ENCODE results near the gene RASAL2.
A peak's percentile ranks its signal among the peaks of the same experiment; 100 is the strongest.

The RASAL2 gene

DNA sequence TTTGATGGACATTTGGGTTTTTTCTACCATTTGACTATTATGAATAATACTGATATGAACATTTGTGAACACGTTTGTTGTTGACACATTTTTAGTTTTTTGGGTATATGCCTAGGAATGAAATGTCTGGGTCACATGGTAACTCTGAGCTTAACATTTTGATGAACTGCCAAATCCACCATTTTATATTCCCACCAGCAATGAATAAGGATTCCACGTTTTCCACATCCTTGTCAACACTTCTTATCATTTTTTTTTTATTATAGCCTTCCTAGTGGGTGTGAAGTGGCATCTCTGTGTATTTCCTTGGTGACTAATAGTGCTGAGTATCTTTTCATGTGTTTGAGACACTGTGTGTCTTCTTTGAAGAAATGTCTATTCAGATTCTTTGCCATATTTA, 67.6 kb downstream of the RASAL2 start:
- H3K79me2 ChIP-seq (ENCODE audit: control insufficient read depth, insufficient read depth, low read length, unreplicated experiment), result peaks cover 69% of the 10 kb centered on the region
- no peaks in the 10 kb centered on the region for H3K27me3 ChIP-seq (ENCODE audit: insufficient read depth, low read length)

GRCh38 chr1:178165196-178165595, 71.3 kb downstream of the RASAL2 start:
- Histone ChIP-seq H3K4me3 (ENCODE audit: low read depth, low read length) (no peak overlapping the region), H2AFZ (ENCODE audit: low read length, unreplicated experiment) (no peak overlapping the region), H3K27ac (ENCODE audit: low read depth, low read length) (no peak overlapping the region), H3K27me3 (ENCODE audit: insufficient read depth, low read length) (no peaks in the 10 kb centered on the region), H3K79me2 (ENCODE audit: control insufficient read depth, insufficient read depth, low read length, unreplicated experiment) (peaks cover 69% of the 10 kb centered on the region), H3K36me3 (ENCODE audit: insufficient read depth, low read length) (no peaks in the 10 kb centered on the region), H3K4me1 (ENCODE audit: control insufficient read depth, insufficient read depth, low read length, unreplicated experiment) (peaks cover 28% of the 10 kb centered on the region)

More for the DNA sequence above, 67.6 kb downstream of the RASAL2 start:
- H3K4me1 ChIP-seq (ENCODE audit: control insufficient read depth, insufficient read depth, low read length, unreplicated experiment), result peaks cover 14% of the 10 kb centered on the region
- H3K4me3 ChIP-seq (ENCODE audit: low read depth, low read length), result no peak overlapping the region
- H2AFZ ChIP-seq (ENCODE audit: low read length, unreplicated experiment), result no peak overlapping the region
- H3K36me3 ChIP-seq (ENCODE audit: insufficient read depth, low read length), result no peaks in the 10 kb centered on the region
- peak overlapping the region; percentile 23 for H3K27ac ChIP-seq (ENCODE audit: low read depth, low read length)

- Histone ChIP-seq H3K4me3 (ENCODE audit: low read depth, low read length) (no peak overlapping the region), H2AFZ (ENCODE audit: low read length, unreplicated experiment) (no peak overlapping the region), H3K27me3 (ENCODE audit: insufficient read depth, low read length) (no peaks in the 10 kb centered on the region), H3K79me2 (ENCODE audit: control insufficient read depth, insufficient read depth, low read length, unreplicated experiment) (peaks cover 75% of the 10 kb centered on the region), H3K4me1 (ENCODE audit: control insufficient read depth, insufficient read depth, low read length, unreplicated experiment) (peaks cover 23% of the 10 kb centered on the region), H3K27ac (ENCODE audit: low read depth, low read length) (no peak overlapping the region), H3K36me3 (ENCODE audit: insufficient read depth, low read length) (no peaks in the 10 kb centered on the region)
Measured at GRCh38 chr1:178166429-178167024, 72.6 kb downstream of the RASAL2 start.

DNA sequence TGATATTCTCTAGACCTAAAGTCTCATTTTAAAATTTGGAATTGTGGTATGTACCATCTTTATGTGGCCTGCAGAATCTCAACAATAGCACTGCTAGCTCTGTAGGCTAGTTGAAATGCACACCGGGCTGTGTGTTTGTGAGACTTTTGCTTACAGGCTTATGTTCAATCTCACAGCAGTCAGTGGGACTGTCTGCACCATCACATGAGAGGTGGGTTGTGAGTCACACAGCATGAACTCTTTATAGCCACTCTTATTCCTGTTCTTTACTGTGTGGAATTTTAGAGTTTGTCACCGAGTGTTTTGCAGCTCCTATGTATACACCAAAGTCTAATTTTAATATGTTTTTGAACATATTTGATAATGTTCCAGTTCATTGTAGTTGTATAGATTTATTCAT, 74.6 kb downstream of the RASAL2 start:
- H3K27me3 ChIP-seq (ENCODE audit: insufficient read depth, low read length), result no peaks in the 10 kb centered on the region
- no peaks in the 10 kb centered on the region for H3K36me3 ChIP-seq (ENCODE audit: insufficient read depth, low read length)
- H3K4me1 ChIP-seq (ENCODE audit: control insufficient read depth, insufficient read depth, low read length, unreplicated experiment), result peaks cover 36% of the 10 kb centered on the region
- H3K79me2 ChIP-seq (ENCODE audit: control insufficient read depth, insufficient read depth, low read length, unreplicated experiment), result peaks cover 81% of the 10 kb centered on the region
- no peak overlapping the region for H2AFZ ChIP-seq (ENCODE audit: low read length, unreplicated experiment)
- no peak overlapping the region for H3K4me3 ChIP-seq (ENCODE audit: low read depth, low read length)
- no peak overlapping the region for H3K27ac ChIP-seq (ENCODE audit: low read depth, low read length)

- H3K4me3 ChIP-seq (ENCODE audit: low read depth, low read length), result no peak overlapping the region
- H2AFZ ChIP-seq (ENCODE audit: low read length, unreplicated experiment), result no peak overlapping the region
- peaks cover 41% of the 10 kb centered on the region for H3K4me1 ChIP-seq (ENCODE audit: control insufficient read depth, insufficient read depth, low read length, unreplicated experiment)
- H3K36me3 ChIP-seq (ENCODE audit: insufficient read depth, low read length), result no peaks in the 10 kb centered on the region
- H3K27me3 ChIP-seq (ENCODE audit: insufficient read depth, low read length), result no peaks in the 10 kb centered on the region
- H3K79me2 ChIP-seq (ENCODE audit: control insufficient read depth, insufficient read depth, low read length, unreplicated experiment), result peaks cover 80% of the 10 kb centered on the region
- H3K27ac ChIP-seq (ENCODE audit: low read depth, low read length), result no peak overlapping the region
Measured at GRCh38 chr1:178169649-178170048, 75.7 kb downstream of the RASAL2 start.

DNA sequence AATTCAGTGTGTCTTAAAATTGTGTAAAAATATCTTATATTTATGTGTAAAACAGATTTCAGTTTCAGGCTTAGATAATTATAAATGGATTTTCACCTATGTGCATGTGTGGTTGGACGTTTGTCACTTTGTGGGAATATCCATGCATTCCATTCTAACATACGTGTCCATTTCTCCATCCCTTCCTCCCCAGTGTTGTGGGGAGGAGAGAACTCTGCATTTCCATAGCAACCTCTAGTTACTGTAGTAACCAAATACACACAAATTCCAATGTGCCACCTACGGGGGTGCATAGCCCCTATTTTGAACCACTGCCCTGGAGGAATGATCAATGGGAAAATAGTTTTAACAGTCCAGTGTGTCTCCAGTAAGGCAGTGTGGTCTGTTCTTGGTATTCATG, 79.0 kb downstream of the RASAL2 start:
- Histone ChIP-seq H2AFZ (ENCODE audit: low read length, unreplicated experiment) (no peak overlapping the region), H3K4me3 (ENCODE audit: low read depth, low read length) (no peak overlapping the region), H3K27ac (ENCODE audit: low read depth, low read length) (peak overlapping the region; percentile 43; the same call in 1 of the 2 replicates), H3K27me3 (ENCODE audit: insufficient read depth, low read length) (no peaks in the 10 kb centered on the region), H3K4me1 (ENCODE audit: control insufficient read depth, insufficient read depth, low read length, unreplicated experiment) (peaks cover 31% of the 10 kb centered on the region), H3K36me3 (ENCODE audit: insufficient read depth, low read length) (no peaks in the 10 kb centered on the region), H3K79me2 (ENCODE audit: control insufficient read depth, insufficient read depth, low read length, unreplicated experiment) (peaks cover 82% of the 10 kb centered on the region)

GRCh38 chr1:178174539-178174938, 80.6 kb downstream of the RASAL2 start:
- Histone ChIP-seq H3K4me3 (ENCODE audit: low read depth, low read length) (no peak overlapping the region), H3K4me1 (ENCODE audit: control insufficient read depth, insufficient read depth, low read length, unreplicated experiment) (peaks cover 21% of the 10 kb centered on the region), H2AFZ (ENCODE audit: low read length, unreplicated experiment) (no peak overlapping the region), H3K79me2 (ENCODE audit: control insufficient read depth, insufficient read depth, low read length, unreplicated experiment) (peaks cover 83% of the 10 kb centered on the region), H3K36me3 (ENCODE audit: insufficient read depth, low read length) (no peaks in the 10 kb centered on the region), H3K27me3 (ENCODE audit: insufficient read depth, low read length) (no peaks in the 10 kb centered on the region), H3K27ac (ENCODE audit: low read depth, low read length) (no peak overlapping the region)

DNA sequence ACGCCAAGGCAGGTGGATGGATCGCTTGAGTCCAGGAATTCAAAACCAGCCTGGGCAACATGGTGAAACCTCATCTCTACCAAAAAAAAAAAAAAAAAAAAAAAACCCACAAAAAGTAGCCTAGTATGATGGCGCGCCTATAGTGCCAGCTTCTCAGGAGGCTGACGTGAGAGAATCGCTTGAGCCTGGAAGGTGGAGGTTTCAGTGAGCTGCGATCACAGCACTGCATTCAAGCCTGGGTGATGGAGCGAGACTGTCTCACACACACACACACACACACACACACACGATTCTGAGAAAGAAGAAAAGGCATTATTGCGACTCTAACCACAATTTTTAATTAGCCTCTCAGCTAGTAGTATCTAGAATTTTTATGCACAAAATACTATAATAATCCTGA, 86.5 kb downstream of the RASAL2 start:
- H3K36me3 ChIP-seq (ENCODE audit: insufficient read depth, low read length), result no peaks in the 10 kb centered on the region
- peaks cover 78% of the 10 kb centered on the region for H3K79me2 ChIP-seq (ENCODE audit: control insufficient read depth, insufficient read depth, low read length, unreplicated experiment)
- H2AFZ ChIP-seq (ENCODE audit: low read length, unreplicated experiment), result no peak overlapping the region
- H3K4me3 ChIP-seq (ENCODE audit: low read depth, low read length), result no peak overlapping the region
- H3K4me1 ChIP-seq (ENCODE audit: control insufficient read depth, insufficient read depth, low read length, unreplicated experiment), result peaks cover 6% of the 10 kb centered on the region
- H3K27me3 ChIP-seq (ENCODE audit: insufficient read depth, low read length), result no peaks in the 10 kb centered on the region
- H3K27ac ChIP-seq (ENCODE audit: low read depth, low read length), result no peak overlapping the region

- peaks cover 81% of the 10 kb centered on the region for H3K79me2 ChIP-seq (ENCODE audit: control insufficient read depth, insufficient read depth, low read length, unreplicated experiment)
- H3K36me3 ChIP-seq (ENCODE audit: insufficient read depth, low read length), result no peaks in the 10 kb centered on the region
Measured at GRCh38 chr1:178183796-178184195, 89.9 kb downstream of the RASAL2 start.

GRCh38 chr1:178188306-178188705, 94.4 kb downstream of the RASAL2 start:
- Histone ChIP-seq H3K27ac (ENCODE audit: low read depth, low read length) (no peak overlapping the region), H2AFZ (ENCODE audit: low read length, unreplicated experiment) (no peak overlapping the region), H3K4me1 (ENCODE audit: control insufficient read depth, insufficient read depth, low read length, unreplicated experiment) (peaks cover 50% of the 10 kb centered on the region), H3K4me3 (ENCODE audit: low read depth, low read length) (no peak overlapping the region), H3K36me3 (ENCODE audit: insufficient read depth, low read length) (no peaks in the 10 kb centered on the region), H3K27me3 (ENCODE audit: insufficient read depth, low read length) (no peaks in the 10 kb centered on the region), H3K79me2 (ENCODE audit: control insufficient read depth, insufficient read depth, low read length, unreplicated experiment) (peaks cover 84% of the 10 kb centered on the region)

More at GRCh38 chr1:178183796-178184195, 89.9 kb downstream of the RASAL2 start:
- no peak overlapping the region for H3K4me3 ChIP-seq (ENCODE audit: low read depth, low read length)
- H3K27ac ChIP-seq (ENCODE audit: low read depth, low read length), result no peak overlapping the region
- no peaks in the 10 kb centered on the region for H3K27me3 ChIP-seq (ENCODE audit: insufficient read depth, low read length)
- H2AFZ ChIP-seq (ENCODE audit: low read length, unreplicated experiment), result no peak overlapping the region
- peaks cover 15% of the 10 kb centered on the region for H3K4me1 ChIP-seq (ENCODE audit: control insufficient read depth, insufficient read depth, low read length, unreplicated experiment)

- H3K79me2 ChIP-seq (ENCODE audit: control insufficient read depth, insufficient read depth, low read length, unreplicated experiment), result peaks cover 83% of the 10 kb centered on the region
- H3K36me3 ChIP-seq (ENCODE audit: insufficient read depth, low read length), result no peaks in the 10 kb centered on the region
- H3K4me1 ChIP-seq (ENCODE audit: control insufficient read depth, insufficient read depth, low read length, unreplicated experiment), result peaks cover 51% of the 10 kb centered on the region
- H2AFZ ChIP-seq (ENCODE audit: low read length, unreplicated experiment), result no peak overlapping the region
- no peaks in the 10 kb centered on the region for H3K27me3 ChIP-seq (ENCODE audit: insufficient read depth, low read length)
- no peak overlapping the region for H3K4me3 ChIP-seq (ENCODE audit: low read depth, low read length)
- H3K27ac ChIP-seq (ENCODE audit: low read depth, low read length), result 0 out of 2 replicates have a peak overlapping the region, but pooled peaks have one; percentile 7
Measured at GRCh38 chr1:178189814-178190213, 95.9 kb downstream of the RASAL2 start.

Measured in ACC112 (cell line).